HG03520 (cell line): Measurements from ENCODE around the gene PKNOX2.
"Not testable (repeated sequence)": the region's sequence is repeated elsewhere in the genome, so short reads cannot be mapped to it uniquely, and the experiment has no call there.

Experiments
- ATAC-seq: cut with Tn5 transposase; IDR thresholded peaks from one replicate; pipeline ENCODE4 v1.9.1; 2021; ENCODE audit warnings: mild to moderate bottlenecking, moderate library complexity; ENCODE audit not compliant: unreplicated experiment

Gene PKNOX2

GRCh38 chr11:125201525-125202141 is 37.1 kb downstream of the PKNOX2 start:
- ATAC-seq: no peak

GRCh38 chr11:125202362-125202880 is 37.9 kb downstream of the PKNOX2 start:
- ATAC-seq: no peak

- no peak for ATAC-seq
These were observed 38.4 kb downstream of the PKNOX2 start for GRCh38 chr11:125202977-125203376.

GRCh38 chr11:125207866-125208425 is 43.4 kb downstream of the PKNOX2 start:
- no peak for ATAC-seq

- no peak for ATAC-seq
These were observed 45.5 kb downstream of the PKNOX2 start for GRCh38 chr11:125210066-125210465.

- no peak for ATAC-seq
These were observed 46.8 kb downstream of the PKNOX2 start for GRCh38 chr11:125211191-125211947.

- ATAC-seq: no peak
These were observed 47.4 kb downstream of the PKNOX2 start for GRCh38 chr11:125211948-125212340.

GRCh38 chr11:125214601-125215565 is 50.3 kb downstream of the PKNOX2 start:
- no peak for ATAC-seq

- ATAC-seq: no peak
These were observed 51.4 kb downstream of the PKNOX2 start for GRCh38 chr11:125215976-125216375.

- no peak for ATAC-seq
These were observed 53.8 kb downstream of the PKNOX2 start for GRCh38 chr11:125218336-125218735.

GRCh38 chr11:125221461-125221860 is 56.9 kb downstream of the PKNOX2 start:
- ATAC-seq: no peak

- ATAC-seq: no peak
These were observed 57.9 kb downstream of the PKNOX2 start for GRCh38 chr11:125222494-125222893.

GRCh38 chr11:125223161-125223560 is 58.6 kb downstream of the PKNOX2 start:
- not testable (repeated sequence) for ATAC-seq

- ATAC-seq: no peak
These were observed 59.4 kb downstream of the PKNOX2 start for GRCh38 chr11:125223901-125224361.

- no peak for ATAC-seq
These were observed 60.0 kb downstream of the PKNOX2 start for GRCh38 chr11:125224391-125225021.

- no peak for ATAC-seq
These were observed 60.9 kb downstream of the PKNOX2 start for GRCh38 chr11:125225401-125225800.

- no peak for ATAC-seq
These were observed 61.5 kb downstream of the PKNOX2 start for GRCh38 chr11:125226031-125226430.

GRCh38 chr11:125226706-125227105 is 62.2 kb downstream of the PKNOX2 start:
- no peak for ATAC-seq

GRCh38 chr11:125227151-125227550 is 62.6 kb downstream of the PKNOX2 start:
- ATAC-seq: no peak

GRCh38 chr11:125228445-125228844 is 63.9 kb downstream of the PKNOX2 start:
- ATAC-seq: no peak
